Uterus (tissue), 4 donors: ENCODE measurements around the gene RORB. TPM values are rescaled to one million over a fixed set of nuclear protein-coding genes. Genes with fewer than 3 reads are reported as not detected.

Experiments
- DNase-seq, 2 donors: peaks; one replicate each; pipeline ENCODE4 v3.0.0-alpha.2; 2019 to 2020
- H3K27ac ChIP-seq, 2 donors: fragments of 200-600 bp; sonication (generic); 1 replicate in 1 of 2; 2 replicates in 1 of 2; pipeline ENCODE4 v1.5.1; 2016 to 2018
- H3K27me3 ChIP-seq, 2 donors: fragments of 200-600 bp; sonication (generic); one replicate each; pipeline ENCODE4 v1.5.1; 2018 to 2019; ENCODE audit warnings: control low read depth in 1 of 2
- H3K36me3 ChIP-seq, 2 donors: fragments of 200-600 bp; sonication (generic); one replicate each; pipeline ENCODE4 v1.5.1; 2019; ENCODE audit warnings: control low read depth in 1 of 2
- H3K4me1 ChIP-seq, 2 donors: fragments of 200-600 bp; sonication (generic); one replicate each; pipeline ENCODE4 v1.5.1; 2018 to 2019; ENCODE audit warnings: control low read depth in 1 of 2
- H3K4me3 ChIP-seq, 2 donors: fragments of 200-600 bp; sonication (generic); 1 replicate in 1 of 2; 2 replicates in 1 of 2; pipeline ENCODE4 v1.5.1; 2018 to 2019; ENCODE audit warnings: mild to moderate bottlenecking in 1 of 2
- H3K9me3 ChIP-seq, 2 donors: fragments of 200-600 bp; sonication (generic); one replicate each; pipeline ENCODE4 v1.5.1; 2019; ENCODE audit warnings: control low read depth in 1 of 2
- CTCF ChIP-seq, 4 experiments: fragments of 200-600 bp in 2 of 4; fragments of 450-650 bp in 2 of 4; sonication (generic) in 2 of 4; IDR thresholded peaks; one replicate each; pipeline ENCODE4 v1.5.1; 2016 to 2019; ENCODE audit warnings: antibody characterized with exemption in 4 of 4, mild to moderate bottlenecking in 2 of 4, moderate library complexity in 1 of 4
- POLR2A ChIP-seq, 2 donors: fragments of 450-650 bp; IDR thresholded peaks; one replicate each; pipeline ENCODE4 v1.6.1; 2016; ENCODE audit warnings: antibody characterized with exemption in 2 of 2, mild to moderate bottlenecking in 1 of 2, moderate library complexity in 1 of 2
- intact Hi-C: fragments of 100-400 bp; cut with DNase I; formaldehyde crosslinking; loops from one replicate; pipeline ENCODE4 v1.15.1; 2023; ENCODE audit warnings: low total_unique reads
- total RNA-seq, 4 donors: library from RNA; depleted of rRNA in 3 of 4; stranded (reverse); fragments of >200 nt in 3 of 4; gene quantifications; one replicate each; pipeline versions ENCODE4 v1.1.0 to v1.2.4, GENCODE V29; 2014 to 2023
- donor health status: DM: yes; HTN: yes; CAD: no.

RORB gene
- total RNA-seq, 4 donors from 2014 or later, result under 0.01 to 32.1 (median 0.64) TPM

- Histone ChIP-seq H3K36me3 (no peaks in the 10 kb centered on the region), H3K27me3 (no peaks in the 10 kb centered on the region), H3K27ac (no peak overlapping the region), H3K4me3 (peak overlapping the region; percentile 12 to 36), H3K4me1 (peaks cover 0 to 9% of the 10 kb centered on the region in 2 donors), H3K9me3 (no peaks in the 10 kb centered on the region)
- intact Hi-C loops, result no loop called here
- no peak for TF ChIP-seq CTCF (IDR thresholded peaks at IDR 0.05)
- TF ChIP-seq POLR2A (IDR thresholded peaks at IDR 0.05), result no peak
- DNase-seq, result no peak
These were observed 2.8 kb downstream of the RORB start for GRCh38 chr9:74499770-74500583.

DNA sequence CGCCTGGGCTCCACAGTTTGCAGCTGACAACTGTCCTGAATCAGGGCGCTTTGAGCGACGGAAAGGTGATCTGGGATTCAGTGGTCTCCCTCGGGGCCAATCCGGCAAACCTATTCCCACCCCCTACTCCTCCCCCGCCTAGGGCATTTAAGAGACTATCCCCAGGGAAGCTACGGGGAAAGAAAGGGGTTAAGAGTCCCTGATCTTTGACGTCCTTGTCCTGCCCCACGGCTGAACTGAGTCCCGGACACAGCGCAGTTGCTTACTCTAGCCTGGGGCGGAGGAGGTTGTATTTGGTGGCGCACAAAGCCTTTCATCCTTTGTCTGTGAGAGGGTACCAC, 3.4 kb downstream of the RORB start:
- Histone ChIP-seq H3K36me3 (no peaks in the 10 kb centered on the region), H3K4me3 (no peak overlapping the region), H3K9me3 (no peaks in the 10 kb centered on the region), H3K4me1 (peaks cover 0 to 9% of the 10 kb centered on the region in 2 donors), H3K27ac (no peak overlapping the region), H3K27me3 (no peaks in the 10 kb centered on the region)
- intact Hi-C loops, result no loop called here
- TF ChIP-seq POLR2A (IDR thresholded peaks at IDR 0.05), result no peak
- no peak for TF ChIP-seq CTCF (IDR thresholded peaks at IDR 0.05)
- DNase-seq, result no peak

GRCh38 chr9:74501570-74501969, 4.4 kb downstream of the RORB start:
- Histone ChIP-seq H3K9me3 (no peaks in the 10 kb centered on the region), H3K36me3 (no peaks in the 10 kb centered on the region), H3K4me1 (peaks cover 0 to 9% of the 10 kb centered on the region in 2 donors), H3K27me3 (no peaks in the 10 kb centered on the region), H3K27ac (no peak overlapping the region), H3K4me3 (no peak overlapping the region)
- TF ChIP-seq POLR2A (IDR thresholded peaks at IDR 0.05), result no peak
- no peak for TF ChIP-seq CTCF (IDR thresholded peaks at IDR 0.05)
- intact Hi-C loops, result no loop called here
- DNase-seq, result no peak

DNA sequence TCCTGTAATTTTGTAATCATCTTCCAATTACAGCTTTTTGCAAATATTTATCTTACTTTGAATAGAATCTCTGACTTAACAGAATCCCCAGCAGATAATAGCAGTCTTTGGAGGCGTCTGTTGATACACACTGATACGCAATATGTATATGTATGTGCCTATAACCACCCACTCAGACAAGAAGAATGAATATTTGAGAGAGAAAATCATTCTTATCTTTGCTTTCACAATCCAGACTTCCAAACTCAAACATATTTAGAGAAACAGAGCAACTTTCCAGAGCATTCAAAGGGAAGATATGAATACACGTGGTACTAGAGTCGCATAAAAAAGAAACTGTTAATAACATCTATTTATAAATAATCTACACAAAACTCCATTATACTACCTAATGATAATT, 6.1 kb downstream of the RORB start:
- Histone ChIP-seq H3K4me1 (peaks cover 0 to 9% of the 10 kb centered on the region in 2 donors), H3K4me3 (no peak overlapping the region), H3K27ac (no peak overlapping the region), H3K36me3 (no peaks in the 10 kb centered on the region), H3K9me3 (no peaks in the 10 kb centered on the region), H3K27me3 (no peaks in the 10 kb centered on the region)
- no peak for TF ChIP-seq POLR2A (IDR thresholded peaks at IDR 0.05)
- TF ChIP-seq CTCF (IDR thresholded peaks at IDR 0.05), result no peak
- no peak for DNase-seq
- intact Hi-C loops, result no loop called here

DNA sequence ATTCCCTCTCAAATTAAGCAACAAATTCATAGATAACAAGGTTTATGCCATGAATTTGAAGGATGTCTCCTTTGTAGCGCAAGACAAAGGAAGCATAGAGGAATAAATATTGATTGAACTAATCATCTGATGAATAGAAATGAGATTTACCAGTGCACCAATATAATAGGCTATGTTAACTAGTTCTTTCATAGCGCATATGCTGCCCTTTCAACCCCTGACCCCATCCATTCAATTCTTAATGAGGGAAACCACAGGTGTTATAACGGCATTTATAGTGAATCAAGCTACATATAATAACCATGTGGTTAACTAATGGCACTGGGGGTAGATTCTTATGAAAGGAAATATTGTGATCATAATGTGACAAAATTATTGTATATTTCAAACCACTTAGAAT, 6.5 kb downstream of the RORB start:
- TF ChIP-seq POLR2A (IDR thresholded peaks at IDR 0.05) (no peak), CTCF (IDR thresholded peaks at IDR 0.05) (no peak)
- intact Hi-C loops, result no loop called here

More for the DNA sequence above, 6.5 kb downstream of the RORB start:
- no peak for DNase-seq
- H3K4me3 ChIP-seq, result no peak overlapping the region
- no peaks in the 10 kb centered on the region for H3K36me3 ChIP-seq
- no peaks in the 10 kb centered on the region for H3K27me3 ChIP-seq
- no peak overlapping the region for H3K27ac ChIP-seq
- peaks cover 0 to 8% of the 10 kb centered on the region in 2 donors for H3K4me1 ChIP-seq
- no peaks in the 10 kb centered on the region for H3K9me3 ChIP-seq
